PC-9 (cell line): ENCODE data around the gene CCT2. TPM values are rescaled to one million over a fixed set of nuclear protein-coding genes. Genes with fewer than 3 reads are reported as not detected.

Experiments
- BruUV-seq: library from RNA; stranded (reverse); fragments of 400-500 nt; replicated peaks from 2 replicates; lab custom pipeline; 2021; lab: Mats Ljungman, UMichigan
- CTCF ChIA-PET: fragments of 300-600 bp; sonication (Branson Sonifier 250); formaldehyde crosslinking; loops from one replicate; lab custom pipeline; 2022; ENCODE audit warnings: antibody characterized with exemption; lab: Charles Lee
- POLR2A ChIA-PET: fragments of 300-600 bp; sonication (Branson Sonifier 250); formaldehyde crosslinking; loops from one replicate; lab custom pipeline; 2022; ENCODE audit warnings: antibody characterized with exemption; ENCODE audit not compliant: unreplicated experiment; lab: Charles Lee
- DNase-seq, 2 experiments: peaks; one replicate each; pipeline versions ENCODE4 v3.0.0 to v3.0.0-alpha.2; 2015 to 2022; ENCODE audit warnings: mixed read lengths in 1 of 2
- H2AFZ ChIP-seq: fragments of 200-600 bp; sonication (generic); 2 replicates; pipeline ENCODE4 v1.8.1; 2017; ENCODE audit warnings: antibody characterized with exemption
- H3F3A ChIP-seq: fragments of 200-600 bp; sonication (generic); 2 replicates; pipeline ENCODE4 v1.8.1; 2017; ENCODE audit warnings: antibody characterized with exemption, mild to moderate bottlenecking, low read depth; ENCODE audit not compliant: insufficient read depth
- H3K27ac ChIP-seq: fragments of 200-600 bp; sonication (generic); 2 replicates; pipeline ENCODE4 v1.6.1; 2016; ENCODE audit warnings: mixed run types
- H3K27me3 ChIP-seq: fragments of 200-600 bp; sonication (generic); 2 replicates; pipeline ENCODE4 v1.6.1; 2016; ENCODE audit warnings: low read depth, mixed run types; ENCODE audit not compliant: insufficient read depth
- H3K36me3 ChIP-seq: fragments of 200-600 bp; sonication (generic); 2 replicates; pipeline ENCODE4 v1.6.1; 2016; ENCODE audit warnings: low read depth, mixed run types
- H3K4me1 ChIP-seq: fragments of 200-600 bp; sonication (generic); replicated peaks from 2 replicates; pipeline ENCODE4 v1.6.1; 2016; ENCODE audit warnings: mixed run types; ENCODE audit not compliant: insufficient read depth
- H3K4me2 ChIP-seq: fragments of 200-600 bp; sonication (generic); 2 replicates; pipeline ENCODE4 v1.6.1; 2017; ENCODE audit warnings: mixed run types
- H3K4me3 ChIP-seq: fragments of 200-600 bp; sonication (generic); 2 replicates; pipeline ENCODE4 v1.6.1; 2016; ENCODE audit warnings: mixed run types
- H3K79me2 ChIP-seq: fragments of 200-600 bp; sonication (generic); 2 replicates; pipeline ENCODE4 v1.6.1; 2017; ENCODE audit warnings: low read depth, mixed run types
- H3K9me2 ChIP-seq: fragments of 200-600 bp; sonication (generic); 2 replicates; pipeline ENCODE4 v1.8.1; 2017; ENCODE audit warnings: mild to moderate bottlenecking; ENCODE audit not compliant: insufficient read depth
- H3K9me3 ChIP-seq: fragments of 200-600 bp; sonication (generic); 2 replicates; pipeline ENCODE4 v1.8.1; 2016; ENCODE audit warnings: low read depth; ENCODE audit not compliant: insufficient read depth
- H4K20me1 ChIP-seq: fragments of 200-600 bp; sonication (generic); 2 replicates; pipeline ENCODE4 v1.8.1; 2017; ENCODE audit not compliant: insufficient read depth
- EZH2 ChIP-seq: fragments of 200-600 bp; sonication (generic); IDR thresholded peaks from 2 replicates; pipeline ENCODE4 v1.8.0; 2017; ENCODE audit warnings: antibody characterized with exemption, low read depth
- intact Hi-C: fragments of 100-400 bp; cut with micrococcal nuclease; formaldehyde crosslinking; loops from one replicate; pipeline ENCODE4 v1.10.0; 2022; ENCODE audit not compliant: unreplicated experiment
- total RNA-seq: library from RNA; stranded (reverse); gene quantifications from 2 replicates; pipeline ENCODE4 v1.2.3, GENCODE V29; 2021
- TF ChIP-seq, protein P1 (sequence below): fragments of 200-600 bp; sonication (generic); conservative IDR thresholded peaks from 2 replicates; pipeline ENCODE4 v1.6.1; 2017; ENCODE audit warnings: mixed run types, antibody characterized with exemption, mild to moderate bottlenecking, moderate library complexity

CCT2 gene
- total RNA-seq, 1 experiment from 2014 or later: 162 TPM

DNA sequence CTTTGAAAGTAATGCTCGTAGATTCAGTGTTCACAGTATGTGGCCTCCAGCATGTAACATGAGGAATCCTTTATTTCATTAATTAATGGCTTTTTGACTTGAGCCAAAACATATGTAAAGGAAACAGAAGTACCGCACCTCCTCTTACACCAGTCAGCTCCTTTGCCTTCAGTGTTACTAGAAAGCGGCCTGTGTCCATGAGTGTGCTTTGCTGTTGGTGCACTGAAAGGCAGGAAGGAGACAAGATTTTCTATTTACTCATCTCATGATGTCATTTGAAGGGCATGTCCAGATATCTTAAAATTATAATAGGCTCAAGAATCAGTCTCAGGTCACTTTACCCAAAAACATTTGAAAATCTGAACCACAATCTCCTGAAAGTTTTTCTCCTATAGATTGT is 9.9 kb upstream of the CCT2 start:
- peaks cover 13% of the 10 kb centered on the region for H3K36me3 ChIP-seq
- H3F3A ChIP-seq: 0 out of 2 replicates have a peak, but pooled peaks cover 9% of the 10 kb centered on the region
- H3K27me3 ChIP-seq: no peaks in the 10 kb centered on the region
- H2AFZ ChIP-seq: no peak overlapping the region
- ChIA-PET POLR2A (interaction anchor here (0.7 kb wide), 1 partner anchor 86 kb away, joined by 3 read pairs; no protein-coding TSS in a partner anchor), CTCF (no interaction called here)
- intact Hi-C loops: no loop called here
- BruUV-seq: no TSS peak
- no peak for TF ChIP-seq EZH2
- TF ChIP-seq, protein P1, sequence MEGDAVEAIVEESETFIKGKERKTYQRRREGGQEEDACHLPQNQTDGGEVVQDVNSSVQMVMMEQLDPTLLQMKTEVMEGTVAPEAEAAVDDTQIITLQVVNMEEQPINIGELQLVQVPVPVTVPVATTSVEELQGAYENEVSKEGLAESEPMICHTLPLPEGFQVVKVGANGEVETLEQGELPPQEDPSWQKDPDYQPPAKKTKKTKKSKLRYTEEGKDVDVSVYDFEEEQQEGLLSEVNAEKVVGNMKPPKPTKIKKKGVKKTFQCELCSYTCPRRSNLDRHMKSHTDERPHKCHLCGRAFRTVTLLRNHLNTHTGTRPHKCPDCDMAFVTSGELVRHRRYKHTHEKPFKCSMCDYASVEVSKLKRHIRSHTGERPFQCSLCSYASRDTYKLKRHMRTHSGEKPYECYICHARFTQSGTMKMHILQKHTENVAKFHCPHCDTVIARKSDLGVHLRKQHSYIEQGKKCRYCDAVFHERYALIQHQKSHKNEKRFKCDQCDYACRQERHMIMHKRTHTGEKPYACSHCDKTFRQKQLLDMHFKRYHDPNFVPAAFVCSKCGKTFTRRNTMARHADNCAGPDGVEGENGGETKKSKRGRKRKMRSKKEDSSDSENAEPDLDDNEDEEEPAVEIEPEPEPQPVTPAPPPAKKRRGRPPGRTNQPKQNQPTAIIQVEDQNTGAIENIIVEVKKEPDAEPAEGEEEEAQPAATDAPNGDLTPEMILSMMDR: no peak
- 0 out of 2 replicates have a peak, but pooled peaks cover 3% of the 10 kb centered on the region for H3K79me2 ChIP-seq
- DNase-seq: no peak
- no peaks in the 10 kb centered on the region for H3K9me3 ChIP-seq
- no peak overlapping the region for H3K4me2 ChIP-seq
- no peaks in the 10 kb centered on the region for H3K9me2 ChIP-seq
- H3K4me1 ChIP-seq: no peaks in the 10 kb centered on the region
- H3K27ac ChIP-seq: no peak overlapping the region
- no peak overlapping the region for H3K4me3 ChIP-seq
- H4K20me1 ChIP-seq: no peaks in the 10 kb centered on the region

DNA sequence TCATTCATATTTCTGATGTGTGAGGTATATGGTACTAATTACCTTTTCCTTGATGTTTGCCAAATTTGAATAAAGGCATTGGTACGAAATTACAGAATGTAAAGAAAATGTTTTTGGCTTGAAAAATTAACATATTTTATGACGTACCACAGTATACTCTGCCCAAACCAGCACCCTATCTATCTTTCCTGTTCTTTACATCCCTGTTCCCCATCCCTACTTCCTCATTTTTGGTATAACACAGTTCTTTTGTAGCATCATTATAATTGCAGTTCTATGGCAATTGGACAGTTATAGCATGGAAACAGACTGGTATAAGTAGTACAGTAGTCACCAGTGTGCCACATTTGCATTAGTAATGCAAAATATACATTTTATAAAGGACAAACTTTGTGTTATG is 7.0 kb upstream of the CCT2 start:
- TF ChIP-seq EZH2: no peak
- TF ChIP-seq, protein P1: no peak
- no peaks in the 10 kb centered on the region for H3K9me2 ChIP-seq
- intact Hi-C loops: no loop called here
- no peaks in the 10 kb centered on the region for H3K9me3 ChIP-seq
- ChIA-PET CTCF (no interaction called here), POLR2A (no interaction called here)
- H3K27me3 ChIP-seq: no peaks in the 10 kb centered on the region
- no TSS peak for BruUV-seq
- no peak for DNase-seq
- H3K27ac ChIP-seq: no peak overlapping the region
- H4K20me1 ChIP-seq: no peaks in the 10 kb centered on the region
- no peak overlapping the region for H3K4me3 ChIP-seq
- no peaks in the 10 kb centered on the region for H3K36me3 ChIP-seq
- no peaks in the 10 kb centered on the region for H3K79me2 ChIP-seq
- no peaks in the 10 kb centered on the region for H3K4me1 ChIP-seq
- H2AFZ ChIP-seq: no peak overlapping the region
- H3K4me2 ChIP-seq: no peak overlapping the region
- H3F3A ChIP-seq: 0 out of 2 replicates have a peak, but pooled peaks cover 4% of the 10 kb centered on the region

DNA sequence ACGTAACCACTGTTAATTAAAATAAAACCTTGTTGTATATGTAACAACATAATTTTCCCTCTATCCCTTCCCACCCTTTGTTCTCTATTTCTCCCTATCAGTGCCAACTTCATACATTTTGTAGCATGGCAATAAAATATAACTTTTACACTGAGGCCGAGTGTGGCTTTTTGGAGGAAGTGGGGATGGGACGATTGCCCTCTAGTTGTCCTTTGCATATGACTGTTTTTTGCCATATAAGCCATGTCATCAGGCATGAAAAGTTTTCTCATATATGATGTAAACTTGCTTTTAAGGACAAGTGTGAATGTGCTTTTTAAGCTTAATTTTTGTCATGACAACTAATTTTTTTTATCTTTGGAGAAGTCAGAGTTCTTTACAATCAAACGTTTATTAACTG is 6.2 kb upstream of the CCT2 start:
- Histone ChIP-seq H3K9me2 (no peaks in the 10 kb centered on the region), H2AFZ (no peak overlapping the region), H3K36me3 (no peaks in the 10 kb centered on the region), H3K9me3 (no peaks in the 10 kb centered on the region), H3K4me3 (no peak overlapping the region), H3K4me1 (no peaks in the 10 kb centered on the region), H3K27ac (no peak overlapping the region), H3F3A (0 out of 2 replicates have a peak, but pooled peaks cover 4% of the 10 kb centered on the region), H3K4me2 (no peak overlapping the region), H4K20me1 (no peaks in the 10 kb centered on the region), H3K27me3 (no peaks in the 10 kb centered on the region), H3K79me2 (no peaks in the 10 kb centered on the region)
- no peak for DNase-seq
- intact Hi-C loops: no loop called here
- CTCF ChIA-PET: no interaction called here
- TF ChIP-seq, protein P1: no peak
- TF ChIP-seq EZH2: no peak
- no TSS peak for BruUV-seq
- POLR2A ChIA-PET: no interaction called here
